Spleen (tissue), 7 donors: ENCODE measurements around the gene TMEM117.

Experiments used
- CTCF ChIP-seq, 11 experiments: fragments of 200-600 bp in 7 of 11; fragments of 450-650 bp in 4 of 11; sonication (generic) in 4 of 11; IDR thresholded peaks in 8 of 11; conservative IDR thresholded peaks in 3 of 11; 1 replicate in 7 of 11; 2 replicates in 4 of 11; pipeline versions ENCODE4 v1.4.0 to v1.8.0; 2016 to 2021; ENCODE audit warnings: antibody characterized with exemption in 11 of 11, inconsistent platforms in 4 of 11, mild to moderate bottlenecking in 1 of 11
- POLR2A ChIP-seq, 3 donors: fragments of 450-650 bp; IDR thresholded peaks; one replicate each; pipeline ENCODE4 v1.5.1; 2017; ENCODE audit warnings: antibody characterized with exemption in 3 of 3, mild to moderate bottlenecking in 1 of 3
- POLR2AphosphoS5 ChIP-seq, 3 donors: sonication (generic); formaldehyde crosslinking; IDR thresholded peaks; one replicate each; pipeline ENCODE4 v1.5.1; 2017; ENCODE audit warnings: antibody characterized with exemption in 3 of 3
- donor health status: DM: no; HTN: no; CAD: no; lungs with moderate emphysema.
- donor health status: DM: no; HTN: no; CAD: no.
- donor health status: DM: no; HTN: no; CAD: no.

- TF ChIP-seq POLR2A (IDR thresholded peaks at IDR 0.05) (no peak), CTCF (IDR thresholded peaks at IDR 0.05 in 8 of 11, conservative IDR thresholded peaks at IDR 0.05 in 3 of 11) (no peak), POLR2AphosphoS5 (IDR thresholded peaks at IDR 0.05) (no peak)
Measured at GRCh38 chr12:44389038-44389437, 553.2 kb downstream of the TMEM117 start.
